Measurements from ENCODE around the gene KSR2. TPM values are rescaled to one million over a fixed set of nuclear protein-coding genes. Genes with fewer than 3 reads are reported as not detected.

The KSR2 gene
- total and polyA plus RNA-seq, 3 experiments from 2014 or later, result 0.07 to 0.11 TPM; not detected in 1

DNA sequence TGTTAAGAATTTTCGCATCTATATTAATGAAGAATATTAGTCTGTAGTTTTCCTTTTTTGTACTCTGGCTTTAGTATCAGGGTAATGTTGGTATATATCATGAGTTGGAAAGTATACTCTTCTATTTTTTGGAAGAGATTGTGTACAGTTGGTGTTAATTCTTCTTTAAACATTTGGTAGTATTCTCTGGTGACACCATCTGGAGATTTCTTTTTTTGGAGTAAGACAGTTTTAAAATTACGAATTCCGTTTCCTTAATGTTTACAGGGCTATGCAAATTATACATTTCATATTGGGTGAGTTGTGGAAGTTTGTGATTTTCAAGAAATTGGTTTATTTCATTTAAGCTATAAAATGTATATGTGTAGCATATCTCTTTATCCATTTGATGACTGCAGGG lies 423.6 kb downstream of the KSR2 start:
- ChIA-PET CTCF (no interaction called here), POLR2A (no interaction called here)
- Mint-ChIP-seq H3K4me3 (no peak overlapping the region), H3K36me3 (no peaks in the 10 kb centered on the region), H3K27ac (no peak overlapping the region), H3K4me1 (no peaks in the 10 kb centered on the region), H3K9me3 (peaks cover 0 to 7% (median 2%) of the 10 kb centered on the region in 5 donors), H3K27me3 (peaks cover 0 to 3% of the 10 kb centered on the region in 2 donors)
- no peak for DNase-seq
- Histone ChIP-seq H3K27me3 (ENCODE audit: insufficient read depth, low read length, poor library complexity, severe bottlenecking) (no peaks in the 10 kb centered on the region), H3K27ac (ENCODE audit: low read depth, low read length) (no peak overlapping the region), H3K4me1 (ENCODE audit: insufficient read depth, low read length) (no peaks in the 10 kb centered on the region), H3K9me3 (ENCODE audit: low read length) (no peaks in the 10 kb centered on the region), H3K4me3 (ENCODE audit: low read length) (no peak overlapping the region), H3K36me3 (ENCODE audit: insufficient read depth, low read length) (no peaks in the 10 kb centered on the region)

DNA sequence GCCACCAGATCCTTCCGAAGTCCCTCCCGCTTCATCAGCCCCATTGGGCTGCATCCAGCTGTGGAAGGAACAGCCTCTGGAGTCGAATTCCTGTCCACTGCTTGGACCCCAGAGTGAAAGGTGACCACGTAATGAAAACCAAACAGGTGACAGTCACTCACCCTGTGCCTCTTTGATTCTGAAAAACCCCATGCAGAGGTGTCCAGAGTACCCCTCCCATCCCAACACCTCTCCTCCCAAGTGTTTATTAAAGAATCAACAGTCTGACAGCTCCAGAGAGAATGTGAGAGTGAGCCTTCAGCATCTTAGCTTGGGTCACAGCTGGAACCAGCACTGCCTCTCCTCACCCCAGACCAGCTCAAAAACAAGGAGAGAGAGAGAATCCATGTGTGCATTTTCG lies 428.8 kb downstream of the KSR2 start:
- H3K27me3 ChIP-seq (ENCODE audit: insufficient read depth, low read length, poor library complexity, severe bottlenecking), result no peaks in the 10 kb centered on the region
- no peak overlapping the region for H3K4me3 Mint-ChIP-seq
- H3K4me1 Mint-ChIP-seq, result no peaks in the 10 kb centered on the region
- no peaks in the 10 kb centered on the region for H3K9me3 ChIP-seq (ENCODE audit: low read length)
- POLR2A ChIA-PET, result no interaction called here
- no peaks in the 10 kb centered on the region for H3K4me1 ChIP-seq (ENCODE audit: insufficient read depth, low read length)
- H3K4me3 ChIP-seq (ENCODE audit: low read length), result no peak overlapping the region
- no peak overlapping the region for H3K27ac ChIP-seq (ENCODE audit: low read depth, low read length)
- H3K36me3 ChIP-seq (ENCODE audit: insufficient read depth, low read length), result no peaks in the 10 kb centered on the region
- DNase-seq, result no peak
- H3K27me3 Mint-ChIP-seq, result no peaks in the 10 kb centered on the region
- CTCF ChIA-PET, result no interaction called here
- H3K9me3 Mint-ChIP-seq, result peaks cover 0 to 2% (median 0%) of the 10 kb centered on the region in 5 donors
- no peaks in the 10 kb centered on the region for H3K36me3 Mint-ChIP-seq
- no peak overlapping the region for H3K27ac Mint-ChIP-seq

DNA sequence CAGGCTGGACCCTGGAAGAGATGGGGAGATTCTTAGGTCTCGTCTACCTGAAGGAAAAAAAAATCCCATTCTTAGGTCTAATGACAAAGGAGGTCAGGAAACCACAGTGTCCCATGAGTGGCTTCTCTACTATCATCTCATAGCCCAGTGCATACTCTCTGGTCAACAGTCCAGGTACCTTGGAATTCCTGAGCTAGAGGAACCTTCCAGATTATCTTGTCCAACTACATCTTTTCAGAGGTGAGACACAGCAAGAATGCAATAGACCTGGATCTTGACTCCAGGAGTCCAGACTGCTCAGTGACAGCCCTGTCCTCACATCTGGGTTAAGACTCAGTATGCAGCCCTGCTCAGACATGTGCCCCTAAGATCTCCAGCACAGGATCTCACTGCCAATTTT lies 429.9 kb downstream of the KSR2 start:
- CTCF ChIA-PET, result no interaction called here
- no peaks in the 10 kb centered on the region for H3K4me1 Mint-ChIP-seq
- no peaks in the 10 kb centered on the region for H3K9me3 ChIP-seq (ENCODE audit: low read length)

DNA sequence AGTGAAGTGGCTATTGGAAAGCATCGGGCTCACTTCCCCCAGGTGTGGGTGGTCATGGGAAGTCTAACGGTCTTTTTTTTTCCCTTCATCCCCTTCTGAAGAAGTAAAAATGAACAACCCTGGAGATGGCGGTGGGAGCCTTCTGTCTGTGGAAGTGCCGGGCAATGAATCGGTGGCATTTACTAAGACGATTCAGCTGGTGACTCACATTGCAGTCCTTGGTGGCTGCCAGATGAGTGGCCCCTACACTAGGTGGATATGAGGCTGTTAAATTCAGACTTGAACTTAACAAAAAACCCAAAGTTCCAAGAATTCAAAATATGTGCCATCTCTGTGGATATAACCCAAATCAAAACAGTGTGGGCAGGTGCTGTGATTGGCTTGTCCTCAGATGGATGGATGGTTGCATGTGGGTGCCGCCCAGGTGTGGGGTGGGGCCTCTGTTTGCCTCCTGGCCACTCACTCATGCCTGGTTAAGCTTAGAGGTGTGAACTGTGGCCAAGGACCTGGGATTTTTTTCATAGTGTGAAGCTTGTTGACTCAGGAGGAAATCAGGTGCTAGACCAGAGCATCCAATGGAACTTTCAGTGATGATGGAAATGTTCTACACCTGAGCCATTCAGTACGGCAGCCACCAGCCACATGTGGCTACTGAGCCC lies 430.6 kb downstream of the KSR2 start:
- H3K27ac ChIP-seq (ENCODE audit: low read depth, low read length), result no peak overlapping the region
- H3K9me3 ChIP-seq (ENCODE audit: low read length), result no peaks in the 10 kb centered on the region
- no peak overlapping the region for H3K27ac Mint-ChIP-seq
- peaks cover 0 to 2% of the 10 kb centered on the region in 2 donors for H3K27me3 Mint-ChIP-seq
- DNase-seq, result no peak
- H3K27me3 ChIP-seq (ENCODE audit: insufficient read depth, low read length, poor library complexity, severe bottlenecking), result no peaks in the 10 kb centered on the region
- H3K36me3 Mint-ChIP-seq, result no peaks in the 10 kb centered on the region
- no peaks in the 10 kb centered on the region for H3K4me1 ChIP-seq (ENCODE audit: insufficient read depth, low read length)
- H3K4me1 Mint-ChIP-seq, result no peaks in the 10 kb centered on the region
- H3K4me3 ChIP-seq (ENCODE audit: low read length), result no peak overlapping the region
- H3K4me3 Mint-ChIP-seq, result no peak overlapping the region
- H3K36me3 ChIP-seq (ENCODE audit: insufficient read depth, low read length), result no peaks in the 10 kb centered on the region
- peaks cover 0 to 2% (median 0%) of the 10 kb centered on the region in 5 donors for H3K9me3 Mint-ChIP-seq
- ChIA-PET CTCF (no interaction called here), POLR2A (no interaction called here)

More for the DNA sequence above, 429.9 kb downstream of the KSR2 start:
- Mint-ChIP-seq H3K27ac (no peak overlapping the region), H3K4me3 (no peak overlapping the region), H3K9me3 (peaks cover 0 to 2% (median 0%) of the 10 kb centered on the region in 5 donors), H3K36me3 (no peaks in the 10 kb centered on the region), H3K27me3 (peaks cover 0 to 2% of the 10 kb centered on the region in 2 donors)
- DNase-seq, result no peak
- POLR2A ChIA-PET, result no interaction called here
- Histone ChIP-seq H3K27ac (ENCODE audit: low read depth, low read length) (no peak overlapping the region), H3K27me3 (ENCODE audit: insufficient read depth, low read length, poor library complexity, severe bottlenecking) (no peaks in the 10 kb centered on the region), H3K4me3 (ENCODE audit: low read length) (no peak overlapping the region), H3K4me1 (ENCODE audit: insufficient read depth, low read length) (no peaks in the 10 kb centered on the region), H3K36me3 (ENCODE audit: insufficient read depth, low read length) (no peaks in the 10 kb centered on the region)

GRCh38 chr12:117533687-117534086 lies 435.1 kb downstream of the KSR2 start:
- Histone ChIP-seq H3K4me1 (ENCODE audit: insufficient read depth, low read length) (no peaks in the 10 kb centered on the region), H3K9me3 (ENCODE audit: low read length) (no peaks in the 10 kb centered on the region), H3K27ac (ENCODE audit: low read depth, low read length) (no peak overlapping the region), H3K36me3 (ENCODE audit: insufficient read depth, low read length) (no peaks in the 10 kb centered on the region), H3K27me3 (ENCODE audit: insufficient read depth, low read length, poor library complexity, severe bottlenecking) (no peaks in the 10 kb centered on the region), H3K4me3 (ENCODE audit: low read length) (no peak overlapping the region)
- ChIA-PET CTCF (no interaction called here), POLR2A (no interaction called here)
- Mint-ChIP-seq H3K27ac (no peak overlapping the region), H3K36me3 (peaks cover 0 to 1% (median 0%) of the 10 kb centered on the region in 3 donors), H3K4me1 (no peaks in the 10 kb centered on the region), H3K4me3 (no peak overlapping the region), H3K9me3 (no peaks in the 10 kb centered on the region), H3K27me3 (peaks cover 0 to 4% of the 10 kb centered on the region in 2 donors)
- no peak for DNase-seq

DNA sequence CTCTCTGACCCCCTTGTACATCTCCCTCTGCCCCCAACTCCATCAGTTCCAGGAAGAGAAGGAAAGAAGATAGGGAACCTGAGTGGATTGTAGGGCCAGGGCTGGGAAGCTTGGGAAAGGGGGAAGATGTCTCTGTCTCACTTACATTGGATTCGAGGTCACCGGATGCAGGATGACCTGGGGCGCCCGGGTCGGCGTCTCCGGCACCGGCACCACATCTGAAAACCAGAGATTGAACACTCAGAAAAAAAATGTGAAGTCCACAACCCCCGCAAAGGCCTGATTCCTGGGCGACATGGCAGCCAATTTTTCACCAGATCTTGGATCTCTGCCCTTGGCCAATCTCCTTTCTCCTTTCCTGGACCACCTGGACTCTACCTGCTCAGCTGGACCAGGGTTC lies 438.0 kb downstream of the KSR2 start:
- Histone ChIP-seq H3K27ac (ENCODE audit: low read depth, low read length) (no peak overlapping the region), H3K9me3 (ENCODE audit: low read length) (no peaks in the 10 kb centered on the region), H3K4me3 (ENCODE audit: low read length) (no peak overlapping the region), H3K36me3 (ENCODE audit: insufficient read depth, low read length) (no peaks in the 10 kb centered on the region), H3K27me3 (ENCODE audit: insufficient read depth, low read length, poor library complexity, severe bottlenecking) (no peaks in the 10 kb centered on the region), H3K4me1 (ENCODE audit: insufficient read depth, low read length) (no peaks in the 10 kb centered on the region)
- H3K27ac Mint-ChIP-seq, result peak overlapping the region in 1 of 8 donors; percentile 75
- H3K27me3 Mint-ChIP-seq, result peaks cover 0 to 4% of the 10 kb centered on the region in 2 donors
- no peak for DNase-seq
- H3K9me3 Mint-ChIP-seq, result peaks cover 0 to 1% (median 0%) of the 10 kb centered on the region in 5 donors
- POLR2A ChIA-PET, result no interaction called here
- CTCF ChIA-PET, result no interaction called here
- H3K36me3 Mint-ChIP-seq, result peaks cover 0 to 1% (median 0%) of the 10 kb centered on the region in 3 donors
- H3K4me3 Mint-ChIP-seq, result no peak overlapping the region
- no peaks in the 10 kb centered on the region for H3K4me1 Mint-ChIP-seq

- Mint-ChIP-seq H3K27me3 (peaks cover 0 to 5% of the 10 kb centered on the region in 2 donors), H3K9me3 (peaks cover 0 to 3% (median 0%) of the 10 kb centered on the region in 5 donors), H3K4me1 (no peaks in the 10 kb centered on the region), H3K36me3 (peaks cover 0 to 1% (median 0%) of the 10 kb centered on the region in 3 donors), H3K4me3 (no peak overlapping the region), H3K27ac (peak overlapping the region in 1 of 8 donors; percentile 78)
- Histone ChIP-seq H3K4me3 (ENCODE audit: low read length) (no peak overlapping the region), H3K27me3 (ENCODE audit: insufficient read depth, low read length, poor library complexity, severe bottlenecking) (no peaks in the 10 kb centered on the region), H3K4me1 (ENCODE audit: insufficient read depth, low read length) (no peaks in the 10 kb centered on the region), H3K36me3 (ENCODE audit: insufficient read depth, low read length) (no peaks in the 10 kb centered on the region), H3K9me3 (ENCODE audit: low read length) (no peaks in the 10 kb centered on the region), H3K27ac (ENCODE audit: low read depth, low read length) (no peak overlapping the region)
- ChIA-PET POLR2A (no interaction called here), CTCF (no interaction called here)
- DNase-seq, result no peak
Observed at GRCh38 chr12:117528538-117528937, 440.3 kb downstream of the KSR2 start.

GRCh38 chr12:117527479-117527855 lies 441.3 kb downstream of the KSR2 start:
- peaks cover 0 to 3% (median 0%) of the 10 kb centered on the region in 5 donors for H3K9me3 Mint-ChIP-seq
- CTCF ChIA-PET, result no interaction called here
- H3K4me3 Mint-ChIP-seq, result no peak overlapping the region
- DNase-seq, result no peak
- H3K27me3 ChIP-seq (ENCODE audit: insufficient read depth, low read length, poor library complexity, severe bottlenecking), result no peaks in the 10 kb centered on the region
- H3K4me3 ChIP-seq (ENCODE audit: low read length), result no peak overlapping the region
- peaks cover 0 to 5% of the 10 kb centered on the region in 2 donors for H3K27me3 Mint-ChIP-seq
- H3K27ac ChIP-seq (ENCODE audit: low read depth, low read length), result no peak overlapping the region
- H3K27ac Mint-ChIP-seq, result no peak overlapping the region
- POLR2A ChIA-PET, result no interaction called here
- H3K36me3 Mint-ChIP-seq, result peaks cover 0 to 1% (median 0%) of the 10 kb centered on the region in 3 donors
- no peaks in the 10 kb centered on the region for H3K4me1 ChIP-seq (ENCODE audit: insufficient read depth, low read length)
- H3K36me3 ChIP-seq (ENCODE audit: insufficient read depth, low read length), result no peaks in the 10 kb centered on the region
- no peaks in the 10 kb centered on the region for H3K4me1 Mint-ChIP-seq
- H3K9me3 ChIP-seq (ENCODE audit: low read length), result no peaks in the 10 kb centered on the region

Measured in CD8-positive, alpha-beta memory T cell (primary cell).